ENCODE measurements around the gene HEATR1. TPM values are rescaled to one million over a fixed set of nuclear protein-coding genes. Genes with fewer than 3 reads are reported as not detected.
A peak's percentile ranks its signal among the peaks of the same experiment; 100 is the strongest.

The HEATR1 gene
- total and polyA plus RNA-seq, 3 donors from 2014 or later: 27.9 to 57.7 (median 51.7) TPM

DNA sequence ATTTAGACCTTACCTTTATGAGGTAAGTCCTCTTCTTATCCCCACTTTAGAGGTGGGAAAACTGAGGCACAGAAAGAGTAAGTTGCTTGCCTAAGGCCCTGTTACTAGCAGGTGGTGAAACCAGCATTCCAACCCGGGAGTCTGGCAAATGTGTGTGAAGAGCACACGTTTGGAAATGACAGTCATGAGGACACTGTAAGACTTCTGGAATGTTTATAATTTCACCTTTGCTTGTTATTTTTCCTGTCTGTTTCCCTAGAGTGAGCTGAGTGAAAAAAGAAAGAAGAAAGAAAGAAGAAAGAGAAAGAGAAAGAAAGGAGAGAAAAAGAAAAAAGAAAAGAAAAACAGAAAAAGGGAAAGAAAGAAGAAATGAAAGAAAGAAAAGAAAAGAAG is 101.7 kb downstream of the HEATR1 start:
- no peak overlapping the region for H3K4me3 ChIP-seq
- intact Hi-C loops (cut with DNase I; ENCODE audit: low total_unique reads): no loop called here
- H3K4me1 ChIP-seq: peaks cover 16% of the 10 kb centered on the region

DNA sequence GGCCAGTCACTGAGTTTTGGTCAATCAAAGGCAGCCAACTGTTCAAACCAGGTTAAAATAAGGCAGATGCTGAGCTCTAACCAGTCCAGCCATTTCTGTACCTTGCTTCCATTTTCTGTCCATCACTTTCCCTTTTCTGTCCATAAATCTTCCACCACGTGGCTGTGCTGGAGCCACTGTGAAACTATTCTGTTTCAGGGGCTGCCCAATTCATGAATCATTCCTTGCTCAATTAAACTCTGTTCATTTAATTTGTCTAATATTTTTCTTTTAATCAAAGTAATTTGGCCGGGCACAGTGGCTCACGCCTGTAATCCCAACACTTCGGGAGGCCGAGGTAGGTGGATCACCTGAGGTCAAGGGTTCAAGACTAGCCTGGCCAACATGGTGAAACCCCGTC is 103.2 kb downstream of the HEATR1 start:
- Histone ChIP-seq H3K4me1 (peaks cover 21% of the 10 kb centered on the region), H3K27me3 (no peaks in the 10 kb centered on the region), H3K27ac (no peak overlapping the region), H3K9me3 (no peaks in the 10 kb centered on the region), H3K36me3 (ENCODE audit: low read depth, missing control alignments) (no peaks in the 10 kb centered on the region), H3K4me3 (no peak overlapping the region)
- 88 to 95% methylated on average over 6 of the region's 6 CpGs for WGBS, 2 donors
- no peak for TF ChIP-seq POLR2A (IDR thresholded peaks at IDR 0.05)
- TF ChIP-seq, protein P1, sequence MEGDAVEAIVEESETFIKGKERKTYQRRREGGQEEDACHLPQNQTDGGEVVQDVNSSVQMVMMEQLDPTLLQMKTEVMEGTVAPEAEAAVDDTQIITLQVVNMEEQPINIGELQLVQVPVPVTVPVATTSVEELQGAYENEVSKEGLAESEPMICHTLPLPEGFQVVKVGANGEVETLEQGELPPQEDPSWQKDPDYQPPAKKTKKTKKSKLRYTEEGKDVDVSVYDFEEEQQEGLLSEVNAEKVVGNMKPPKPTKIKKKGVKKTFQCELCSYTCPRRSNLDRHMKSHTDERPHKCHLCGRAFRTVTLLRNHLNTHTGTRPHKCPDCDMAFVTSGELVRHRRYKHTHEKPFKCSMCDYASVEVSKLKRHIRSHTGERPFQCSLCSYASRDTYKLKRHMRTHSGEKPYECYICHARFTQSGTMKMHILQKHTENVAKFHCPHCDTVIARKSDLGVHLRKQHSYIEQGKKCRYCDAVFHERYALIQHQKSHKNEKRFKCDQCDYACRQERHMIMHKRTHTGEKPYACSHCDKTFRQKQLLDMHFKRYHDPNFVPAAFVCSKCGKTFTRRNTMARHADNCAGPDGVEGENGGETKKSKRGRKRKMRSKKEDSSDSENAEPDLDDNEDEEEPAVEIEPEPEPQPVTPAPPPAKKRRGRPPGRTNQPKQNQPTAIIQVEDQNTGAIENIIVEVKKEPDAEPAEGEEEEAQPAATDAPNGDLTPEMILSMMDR (IDR thresholded peaks at IDR 0.05): no peak
- DNase-seq: no peak
- intact Hi-C loops (cut with DNase I; ENCODE audit: low total_unique reads): no loop called here

More for the DNA sequence above, 101.7 kb downstream of the HEATR1 start:
- H3K9me3 ChIP-seq: no peaks in the 10 kb centered on the region
- 46 to 58% methylated on average over 2 of the region's 2 CpGs for WGBS, 2 donors
- no peaks in the 10 kb centered on the region for H3K27me3 ChIP-seq
- H3K36me3 ChIP-seq (ENCODE audit: low read depth, missing control alignments): no peaks in the 10 kb centered on the region
- H3K27ac ChIP-seq: peak overlapping the region; percentile 16 to 76
- no peak for TF ChIP-seq POLR2A (IDR thresholded peaks at IDR 0.05)
- TF ChIP-seq, protein P1 (IDR thresholded peaks at IDR 0.05): no peak
- DNase-seq: no peak

Other genes with a start within 250 kb of the HEATR1 start
- 1 to 10 TPM; 3.2 to 3.9 TPM for gene EDARADD, start 210.2 kb downstream of the HEATR1 start, total RNA-seq
- 5.8 TPM for gene EDARADD, start 210.2 kb downstream of the HEATR1 start, polyA plus RNA-seq (ENCODE audit: insufficient read depth, low read depth, low replicate concordance)
- 100 to 1,000 TPM; 115 to 122 TPM for gene LGALS8, start 80.5 kb downstream of the HEATR1 start, total RNA-seq
- 114 TPM for gene LGALS8, start 80.5 kb downstream of the HEATR1 start, polyA plus RNA-seq (ENCODE audit: insufficient read depth, low read depth, low replicate concordance)
- 10 to 100 TPM; 39.8 to 54.9 TPM for gene ACTN2, start 82.0 kb upstream of the HEATR1 start, total RNA-seq
- 27.0 TPM for gene ACTN2, start 82.0 kb upstream of the HEATR1 start, polyA plus RNA-seq (ENCODE audit: insufficient read depth, low read depth, low replicate concordance)
- 10 to 100 TPM; 54.0 to 65.4 TPM for gene MTR, start 190.8 kb upstream of the HEATR1 start, total RNA-seq
- gene MTR, start 190.8 kb upstream of the HEATR1 start, polyA plus RNA-seq (ENCODE audit: insufficient read depth, low read depth, low replicate concordance): 23.4 TPM

Measured in testis (tissue), 3 donors.